ENCODE results near the gene FGFR2.

The FGFR2 gene

GRCh38 chr10:121598263-121599249, at the start of gene FGFR2:
FGFR2 (minus strand) TSS chr10:121598444; CDS start chr10:121593817, 4,627 bp downstream.
- no peak for DNase-seq (ENCODE audit: low spot score)

- DNase-seq (ENCODE audit: low spot score): no peak
Measured at GRCh38 chr10:121647401-121647800, 49.2 kb upstream of the FGFR2 start.

- DNase-seq (ENCODE audit: low spot score): no peak
Measured at GRCh38 chr10:121645696-121646095, 47.5 kb upstream of the FGFR2 start.

- no peak for DNase-seq (ENCODE audit: low spot score)
Measured at GRCh38 chr10:121644501-121644900, 46.3 kb upstream of the FGFR2 start.

- DNase-seq (ENCODE audit: low spot score): no peak
Measured at GRCh38 chr10:121640266-121640665, 42.0 kb upstream of the FGFR2 start.

- no peak for DNase-seq (ENCODE audit: low spot score)
Measured at GRCh38 chr10:121639416-121639815, 41.2 kb upstream of the FGFR2 start.

DNA sequence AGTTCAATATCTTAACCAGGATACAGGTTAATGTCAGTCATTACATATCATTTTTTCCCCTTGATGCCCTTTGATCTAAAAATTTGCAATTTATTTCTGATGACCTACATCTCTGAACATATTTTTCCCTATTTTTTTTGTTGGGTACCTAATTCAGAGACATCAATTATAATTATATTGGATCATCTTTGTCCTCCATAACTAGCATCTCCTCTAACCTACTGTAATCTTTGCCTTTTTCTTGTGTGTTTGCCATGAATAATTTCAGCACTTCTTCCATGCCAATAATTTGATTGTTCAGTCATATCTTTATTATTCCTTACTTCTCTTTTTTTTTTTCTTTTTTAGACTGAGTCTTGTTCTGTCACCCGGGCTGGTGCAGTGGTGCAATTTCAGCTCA, 39.2 kb upstream of the FGFR2 start:
- DNase-seq (ENCODE audit: low spot score): no peak

DNA sequence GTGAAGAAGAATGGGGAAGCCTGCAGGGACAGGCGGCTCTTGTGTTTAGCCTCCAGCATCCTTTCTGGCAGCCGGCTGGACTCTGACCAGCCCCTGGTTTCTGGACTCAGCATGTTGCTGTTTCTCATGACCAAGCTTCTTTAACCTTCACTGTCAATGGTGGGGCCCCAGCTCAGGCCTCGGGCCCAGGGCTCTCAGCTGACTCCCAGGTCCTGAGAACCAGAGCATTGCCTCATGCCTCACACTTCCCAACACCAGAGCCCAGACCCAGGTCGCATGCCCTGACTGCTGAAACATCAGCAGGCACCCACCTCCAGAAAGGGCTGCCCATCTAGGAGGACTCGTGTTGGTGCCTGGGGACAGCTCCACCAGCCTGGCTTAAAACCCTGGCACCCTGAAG, 34.8 kb upstream of the FGFR2 start:
- no peak for DNase-seq (ENCODE audit: low spot score)

GRCh38 chr10:121631365-121632029, 33.3 kb upstream of the FGFR2 start:
- no peak for DNase-seq (ENCODE audit: low spot score)

GRCh38 chr10:121628859-121629258, 30.6 kb upstream of the FGFR2 start:
- no peak for DNase-seq (ENCODE audit: low spot score)

DNA sequence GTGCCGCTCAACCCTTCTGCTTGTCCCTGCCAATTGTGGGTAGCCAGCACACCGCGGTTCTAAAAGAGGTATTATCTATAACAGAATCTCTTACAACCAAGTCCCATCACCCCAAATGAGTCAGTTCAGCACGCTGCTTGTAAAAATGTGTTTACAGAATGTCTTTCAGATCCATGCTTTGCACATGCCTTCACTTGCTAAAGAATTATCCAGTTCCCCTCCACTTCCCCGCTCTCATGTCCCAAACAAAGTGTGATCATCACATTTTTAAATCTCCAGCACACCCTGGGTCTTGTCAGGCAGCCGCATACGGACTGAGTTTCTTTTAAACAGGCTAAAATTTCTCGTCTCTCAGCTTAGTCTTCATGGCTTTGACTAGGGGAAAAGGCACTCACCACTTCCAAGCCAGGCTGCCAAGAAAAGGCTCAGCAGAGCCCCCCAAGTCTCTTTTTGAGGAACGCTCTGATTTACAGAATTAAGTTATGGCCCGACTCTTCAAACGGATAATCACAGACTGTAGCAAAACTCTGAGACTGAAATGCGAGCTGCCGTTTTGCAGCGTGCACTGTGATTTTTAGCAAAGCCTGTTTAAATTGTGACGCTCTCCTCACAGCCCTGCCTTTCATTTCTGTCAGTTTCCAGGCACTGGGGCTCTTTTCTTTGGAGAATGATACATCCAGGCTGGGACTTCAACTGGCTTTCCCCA, 29.8 kb upstream of the FGFR2 start:
- DNase-seq (ENCODE audit: low spot score): no peak

DNA sequence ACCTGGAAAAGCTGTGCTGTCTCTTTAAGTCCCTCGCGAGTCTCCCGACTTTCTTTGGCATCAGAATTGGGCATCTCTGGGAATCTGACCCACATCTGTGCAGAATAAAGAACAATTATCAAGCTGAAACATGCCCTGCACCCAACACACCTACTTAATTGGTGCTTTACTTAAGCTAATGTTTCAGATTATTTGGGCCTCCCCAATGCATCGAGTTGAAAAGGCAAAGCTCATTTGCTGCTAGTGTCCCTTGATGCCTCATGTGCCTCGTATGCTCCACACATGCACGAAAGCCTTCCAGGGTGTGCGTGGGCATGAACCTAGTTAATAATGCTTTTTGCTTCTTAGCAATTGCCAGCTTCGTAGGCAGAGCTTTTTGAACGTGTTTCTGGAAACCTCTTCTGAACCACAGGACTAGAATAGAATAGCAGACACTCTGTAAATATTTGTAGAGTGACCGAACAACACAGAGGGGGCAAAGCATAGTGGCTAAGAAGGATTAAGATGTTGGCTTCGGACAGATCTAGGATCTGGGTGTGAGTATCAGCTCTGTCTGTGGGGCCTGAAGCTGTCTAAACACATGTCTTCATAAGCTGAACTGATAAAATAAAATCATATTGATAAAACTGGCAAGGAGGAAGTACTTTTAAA, 26.7 kb upstream of the FGFR2 start:
- DNase-seq (ENCODE audit: low spot score): no peak

GRCh38 chr10:121618906-121619305, 20.7 kb upstream of the FGFR2 start:
- no peak for DNase-seq (ENCODE audit: low spot score)

DNA sequence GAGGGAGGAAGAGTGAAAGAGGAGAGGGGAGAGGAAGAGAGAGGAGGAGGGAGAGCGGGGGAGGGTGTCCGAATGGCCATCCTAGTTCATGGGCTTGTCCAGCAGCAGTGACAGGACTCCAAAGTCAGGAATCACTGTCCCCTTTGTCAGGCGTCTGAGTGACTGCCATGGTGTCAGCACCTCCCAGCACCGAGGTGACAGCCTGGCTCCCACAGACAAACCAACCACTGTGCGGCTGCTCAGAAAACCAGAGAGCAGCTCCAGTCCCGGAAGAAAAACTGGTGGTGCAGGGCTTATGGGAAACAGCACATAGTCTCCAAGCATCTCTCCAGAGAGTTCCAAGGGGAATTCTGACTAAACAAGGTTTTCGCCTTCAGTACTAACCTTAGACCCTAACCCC, 18.9 kb upstream of the FGFR2 start:
- DNase-seq (ENCODE audit: low spot score): no peak

- no peak for DNase-seq (ENCODE audit: low spot score)
Measured at GRCh38 chr10:121616291-121616690, 18.0 kb upstream of the FGFR2 start.

- no peak for DNase-seq (ENCODE audit: low spot score)
Measured at GRCh38 chr10:121615836-121616235, 17.6 kb upstream of the FGFR2 start.

DNA sequence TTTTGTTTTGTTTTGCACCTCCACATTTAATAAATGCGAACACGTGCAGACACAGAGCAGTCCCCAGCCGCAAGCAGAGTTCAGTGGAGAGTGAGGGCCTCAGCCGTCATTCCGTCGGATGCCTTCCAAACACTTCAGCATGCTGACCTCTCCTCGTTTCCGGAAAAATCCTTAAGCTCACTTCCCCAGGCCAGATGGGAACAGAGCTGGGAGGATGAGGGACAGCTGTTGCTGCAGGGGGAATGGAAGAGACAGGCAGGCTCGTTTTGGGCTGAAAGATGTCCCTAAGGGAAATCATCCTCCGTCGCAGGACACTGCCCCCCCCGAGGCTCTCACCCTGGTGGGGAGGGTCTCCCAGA, 17.2 kb upstream of the FGFR2 start:
- no peak for DNase-seq (ENCODE audit: low spot score)

- DNase-seq (ENCODE audit: low spot score): no peak
Measured at GRCh38 chr10:121614613-121615434, 16.6 kb upstream of the FGFR2 start.

- DNase-seq (ENCODE audit: low spot score): no peak
Measured at GRCh38 chr10:121613456-121613855, 15.2 kb upstream of the FGFR2 start.

- DNase-seq (ENCODE audit: low spot score): no peak
Measured at GRCh38 chr10:121611393-121612159, 13.3 kb upstream of the FGFR2 start.
